PC-9 (cell line): ENCODE measurements around the gene ANKDD1B. TPM values are rescaled to one million over a fixed set of nuclear protein-coding genes. Genes with fewer than 3 reads are reported as not detected.

ENCODE experiments used
- BruUV-seq: library from RNA; stranded (reverse); fragments of 400-500 nt; replicated peaks from 2 replicates; lab custom pipeline; 2021; lab: Mats Ljungman, UMichigan
- CTCF ChIA-PET: fragments of 300-600 bp; sonication (Branson Sonifier 250); formaldehyde crosslinking; loops from one replicate; lab custom pipeline; 2022; ENCODE audit warnings: antibody characterized with exemption; lab: Charles Lee
- POLR2A ChIA-PET: fragments of 300-600 bp; sonication (Branson Sonifier 250); formaldehyde crosslinking; loops from one replicate; lab custom pipeline; 2022; ENCODE audit warnings: antibody characterized with exemption; ENCODE audit not compliant: unreplicated experiment; lab: Charles Lee
- DNase-seq, 2 experiments: peaks; one replicate each; pipeline versions ENCODE4 v3.0.0 to v3.0.0-alpha.2; 2015 to 2022; ENCODE audit warnings: mixed read lengths in 1 of 2
- H2AFZ ChIP-seq: fragments of 200-600 bp; sonication (generic); 2 replicates; pipeline ENCODE4 v1.8.1; 2017; ENCODE audit warnings: antibody characterized with exemption
- H3F3A ChIP-seq: fragments of 200-600 bp; sonication (generic); 2 replicates; pipeline ENCODE4 v1.8.1; 2017; ENCODE audit warnings: antibody characterized with exemption, mild to moderate bottlenecking, low read depth; ENCODE audit not compliant: insufficient read depth
- H3K27ac ChIP-seq: fragments of 200-600 bp; sonication (generic); 2 replicates; pipeline ENCODE4 v1.6.1; 2016; ENCODE audit warnings: mixed run types
- H3K27me3 ChIP-seq: fragments of 200-600 bp; sonication (generic); 2 replicates; pipeline ENCODE4 v1.6.1; 2016; ENCODE audit warnings: low read depth, mixed run types; ENCODE audit not compliant: insufficient read depth
- H3K36me3 ChIP-seq: fragments of 200-600 bp; sonication (generic); 2 replicates; pipeline ENCODE4 v1.6.1; 2016; ENCODE audit warnings: low read depth, mixed run types
- H3K4me1 ChIP-seq: fragments of 200-600 bp; sonication (generic); replicated peaks from 2 replicates; pipeline ENCODE4 v1.6.1; 2016; ENCODE audit warnings: mixed run types; ENCODE audit not compliant: insufficient read depth
- H3K4me2 ChIP-seq: fragments of 200-600 bp; sonication (generic); 2 replicates; pipeline ENCODE4 v1.6.1; 2017; ENCODE audit warnings: mixed run types
- H3K4me3 ChIP-seq: fragments of 200-600 bp; sonication (generic); 2 replicates; pipeline ENCODE4 v1.6.1; 2016; ENCODE audit warnings: mixed run types
- H3K79me2 ChIP-seq: fragments of 200-600 bp; sonication (generic); 2 replicates; pipeline ENCODE4 v1.6.1; 2017; ENCODE audit warnings: low read depth, mixed run types
- H3K9me2 ChIP-seq: fragments of 200-600 bp; sonication (generic); 2 replicates; pipeline ENCODE4 v1.8.1; 2017; ENCODE audit warnings: mild to moderate bottlenecking; ENCODE audit not compliant: insufficient read depth
- H3K9me3 ChIP-seq: fragments of 200-600 bp; sonication (generic); 2 replicates; pipeline ENCODE4 v1.8.1; 2016; ENCODE audit warnings: low read depth; ENCODE audit not compliant: insufficient read depth
- H4K20me1 ChIP-seq: fragments of 200-600 bp; sonication (generic); 2 replicates; pipeline ENCODE4 v1.8.1; 2017; ENCODE audit not compliant: insufficient read depth
- EZH2 ChIP-seq: fragments of 200-600 bp; sonication (generic); IDR thresholded peaks from 2 replicates; pipeline ENCODE4 v1.8.0; 2017; ENCODE audit warnings: antibody characterized with exemption, low read depth
- intact Hi-C: fragments of 100-400 bp; cut with micrococcal nuclease; formaldehyde crosslinking; loops from one replicate; pipeline ENCODE4 v1.10.0; 2022; ENCODE audit not compliant: unreplicated experiment
- total RNA-seq: library from RNA; stranded (reverse); gene quantifications from 2 replicates; pipeline ENCODE4 v1.2.3, GENCODE V29; 2021
- TF ChIP-seq, protein P1 (sequence below): fragments of 200-600 bp; sonication (generic); conservative IDR thresholded peaks from 2 replicates; pipeline ENCODE4 v1.6.1; 2017; ENCODE audit warnings: mixed run types, antibody characterized with exemption, mild to moderate bottlenecking, moderate library complexity

Gene ANKDD1B
- total RNA-seq, 1 experiment from 2014 or later = 0.31 TPM

GRCh38 chr5:75616371-75616881 lies 5.2 kb downstream of the ANKDD1B start:
- intact Hi-C loops = no loop called here
- POLR2A ChIA-PET = no interaction called here
- CTCF ChIA-PET = no interaction called here

GRCh38 chr5:75616971-75617621 lies 5.8 kb downstream of the ANKDD1B start:
- peaks cover 5% of the 10 kb centered on the region; the same call in 1 of the 2 replicates for H3F3A ChIP-seq

More at GRCh38 chr5:75616371-75616881, 5.2 kb downstream of the ANKDD1B start:
- Histone ChIP-seq H3K27ac (no peak overlapping the region), H3K4me3 (no peak overlapping the region), H3K9me2 (no peaks in the 10 kb centered on the region), H3K79me2 (no peaks in the 10 kb centered on the region), H3K4me1 (no peaks in the 10 kb centered on the region; the same call in 1 of the 2 replicates), H3K4me2 (no peak overlapping the region), H4K20me1 (no peaks in the 10 kb centered on the region), H3K36me3 (no peaks in the 10 kb centered on the region), H2AFZ (no peak overlapping the region), H3F3A (0 out of 2 replicates have a peak, but pooled peaks cover 4% of the 10 kb centered on the region), H3K9me3 (no peaks in the 10 kb centered on the region), H3K27me3 (no peaks in the 10 kb centered on the region)
- no TSS peak for BruUV-seq
- TF ChIP-seq EZH2 = no peak
- TF ChIP-seq, protein P1, sequence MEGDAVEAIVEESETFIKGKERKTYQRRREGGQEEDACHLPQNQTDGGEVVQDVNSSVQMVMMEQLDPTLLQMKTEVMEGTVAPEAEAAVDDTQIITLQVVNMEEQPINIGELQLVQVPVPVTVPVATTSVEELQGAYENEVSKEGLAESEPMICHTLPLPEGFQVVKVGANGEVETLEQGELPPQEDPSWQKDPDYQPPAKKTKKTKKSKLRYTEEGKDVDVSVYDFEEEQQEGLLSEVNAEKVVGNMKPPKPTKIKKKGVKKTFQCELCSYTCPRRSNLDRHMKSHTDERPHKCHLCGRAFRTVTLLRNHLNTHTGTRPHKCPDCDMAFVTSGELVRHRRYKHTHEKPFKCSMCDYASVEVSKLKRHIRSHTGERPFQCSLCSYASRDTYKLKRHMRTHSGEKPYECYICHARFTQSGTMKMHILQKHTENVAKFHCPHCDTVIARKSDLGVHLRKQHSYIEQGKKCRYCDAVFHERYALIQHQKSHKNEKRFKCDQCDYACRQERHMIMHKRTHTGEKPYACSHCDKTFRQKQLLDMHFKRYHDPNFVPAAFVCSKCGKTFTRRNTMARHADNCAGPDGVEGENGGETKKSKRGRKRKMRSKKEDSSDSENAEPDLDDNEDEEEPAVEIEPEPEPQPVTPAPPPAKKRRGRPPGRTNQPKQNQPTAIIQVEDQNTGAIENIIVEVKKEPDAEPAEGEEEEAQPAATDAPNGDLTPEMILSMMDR = no peak
- DNase-seq = no peak

DNA sequence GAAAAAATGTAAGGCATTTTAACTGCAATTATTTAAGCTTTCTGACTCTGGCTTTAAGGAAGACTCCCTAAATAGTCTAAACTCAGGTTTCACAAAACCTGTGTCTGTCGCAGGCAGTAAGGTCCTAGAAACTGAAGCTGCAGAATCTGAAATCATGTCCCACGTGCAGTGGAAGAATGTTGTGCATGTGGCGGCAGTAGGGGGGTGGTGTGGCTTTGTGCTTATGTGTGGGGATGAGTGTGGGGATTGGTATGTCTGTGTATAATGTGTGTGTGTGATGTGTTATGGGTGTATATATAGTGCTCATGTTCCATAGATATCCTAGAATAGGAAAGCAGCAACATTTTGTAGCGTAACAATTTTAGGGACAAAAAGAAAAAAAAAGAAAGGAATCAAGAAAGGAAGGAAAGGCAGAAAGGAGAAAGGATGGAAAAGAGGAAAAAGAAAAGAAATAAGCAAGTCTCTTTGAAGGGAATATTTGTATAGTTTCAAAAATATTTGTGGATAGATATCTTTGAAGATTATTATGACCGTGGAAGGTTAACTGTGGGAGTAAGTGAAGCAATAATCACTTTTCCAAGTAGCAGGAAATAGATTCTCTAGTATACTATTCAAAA lies 6.6 kb downstream of the ANKDD1B start:
- ChIA-PET POLR2A (interaction anchor here (0.7 kb wide), 1 partner anchor 679 kb away, joined by 4 read pairs; no protein-coding TSS in a partner anchor), CTCF (no interaction called here)
- TF ChIP-seq, protein P1 = no peak
- TF ChIP-seq EZH2 = no peak
- Histone ChIP-seq H4K20me1 (no peaks in the 10 kb centered on the region), H3K36me3 (no peaks in the 10 kb centered on the region), H3K4me2 (no peak overlapping the region), H3K4me3 (no peak overlapping the region), H3K27ac (no peak overlapping the region), H2AFZ (no peak overlapping the region), H3K4me1 (peaks cover 9% of the 10 kb centered on the region), H3K9me2 (no peaks in the 10 kb centered on the region), H3K27me3 (no peaks in the 10 kb centered on the region), H3F3A (peaks cover 11% of the 10 kb centered on the region), H3K79me2 (no peaks in the 10 kb centered on the region), H3K9me3 (no peaks in the 10 kb centered on the region)
- intact Hi-C loops = no loop called here
- no peak for DNase-seq
- BruUV-seq = no TSS peak

More at GRCh38 chr5:75616971-75617621, 5.8 kb downstream of the ANKDD1B start:
- TF ChIP-seq, protein P1 = no peak
- TF ChIP-seq EZH2 = no peak
- Histone ChIP-seq H3K27me3 (no peaks in the 10 kb centered on the region), H3K36me3 (no peaks in the 10 kb centered on the region), H3K27ac (no peak overlapping the region), H3K4me3 (no peak overlapping the region), H3K9me2 (no peaks in the 10 kb centered on the region), H3K79me2 (no peaks in the 10 kb centered on the region), H4K20me1 (no peaks in the 10 kb centered on the region), H3K4me1 (peaks cover 1% of the 10 kb centered on the region), H3K9me3 (no peaks in the 10 kb centered on the region), H2AFZ (no peak overlapping the region), H3K4me2 (no peak overlapping the region)
- no peak for DNase-seq
- intact Hi-C loops = no loop called here
- no TSS peak for BruUV-seq
- CTCF ChIA-PET = no interaction called here
- POLR2A ChIA-PET = no interaction called here
